Upper lobe of left lung (tissue), 4 donors: Measurements from ENCODE around the gene FGF1.

Experiments
- POLR2A ChIP-seq, 4 donors: fragments of 450-650 bp; IDR thresholded peaks; one replicate each; pipeline ENCODE4 v1.5.1; 2016 to 2017; ENCODE audit warnings: antibody characterized with exemption in 4 of 4, mild to moderate bottlenecking in 2 of 4
- POLR2AphosphoS5 ChIP-seq, 2 donors: sonication (generic); formaldehyde crosslinking; IDR thresholded peaks; one replicate each; pipeline ENCODE4 v1.5.1; 2017; ENCODE audit warnings: antibody characterized with exemption in 2 of 2

DNA sequence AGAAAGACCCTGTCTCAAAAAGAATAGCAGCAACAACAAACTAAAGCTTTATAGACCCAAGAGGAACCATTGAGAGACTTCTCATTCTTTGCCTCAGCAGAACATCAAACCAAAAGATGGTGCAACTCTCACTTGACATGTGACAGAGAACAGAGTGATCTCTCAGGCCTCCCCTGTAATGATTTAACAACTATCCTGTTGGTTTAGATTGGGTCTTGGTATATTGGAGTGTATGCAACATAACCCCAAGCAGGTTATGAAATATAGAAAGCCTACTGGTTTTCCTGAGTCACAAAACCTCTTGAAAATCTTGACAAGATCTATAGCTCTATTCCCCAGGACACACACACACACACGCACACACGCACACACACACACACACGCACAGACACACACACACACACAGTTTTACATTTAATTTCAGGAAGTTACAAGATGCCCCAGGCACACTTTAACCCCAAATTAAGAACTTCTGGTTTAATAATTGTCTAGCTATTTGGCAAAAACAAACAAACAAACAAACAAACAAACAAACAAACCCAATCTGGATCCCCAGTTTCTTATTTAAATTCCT, 6.5 kb upstream of the FGF1 start:
- TF ChIP-seq POLR2AphosphoS5 (IDR thresholded peaks at IDR 0.05) (no peak), POLR2A (IDR thresholded peaks at IDR 0.05) (no peak)
